ENCODE results near the gene PIGH. TPM values are rescaled to one million over a fixed set of nuclear protein-coding genes. Genes with fewer than 3 reads are reported as not detected.

Gene PIGH
- total RNA-seq, 1 donor from 2014 or later, result 24.1 TPM

DNA sequence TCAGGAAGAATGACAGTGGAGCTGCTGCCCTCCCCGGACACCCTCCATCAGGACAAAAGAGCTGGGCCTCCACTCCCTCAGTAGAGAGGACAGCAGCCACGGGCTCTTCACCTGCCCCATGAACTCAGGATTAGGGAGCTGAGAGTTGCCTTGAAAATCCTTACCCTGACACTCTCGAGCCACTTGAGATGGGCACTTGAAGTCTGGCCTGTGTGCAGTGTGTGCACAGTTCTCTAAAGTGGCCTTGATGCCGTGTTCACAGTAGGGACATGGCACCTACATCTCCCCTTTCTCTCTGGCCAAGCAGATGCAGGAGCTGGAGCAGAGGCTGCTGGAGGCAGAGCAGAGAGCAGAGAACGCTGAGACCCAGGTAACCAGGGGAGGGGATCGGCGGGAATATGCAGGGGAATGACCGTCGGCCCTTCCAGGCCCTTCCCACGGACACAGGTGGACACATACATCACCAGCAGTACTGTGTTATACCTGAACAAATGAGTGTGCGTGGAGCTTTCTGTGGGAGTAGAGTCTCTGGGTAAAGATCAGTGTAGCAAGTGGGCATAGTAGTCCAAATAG, 44.5 kb downstream of the PIGH start:
- intact Hi-C loops (cut with DNase I), result no loop called here
- no peak for DNase-seq (ENCODE audit: extremely low spot score in 2 of 2)
- Histone ChIP-seq H3K4me3 (no peak overlapping the region), H3K27ac (no peak overlapping the region), H3K27me3 (no peaks in the 10 kb centered on the region), H3K36me3 (no peaks in the 10 kb centered on the region), H3K9me3 (no peaks in the 10 kb centered on the region), H3K4me1 (no peaks in the 10 kb centered on the region)
- no peak for TF ChIP-seq POLR2AphosphoS5 (IDR thresholded peaks at IDR 0.05; ENCODE audit: insufficient read depth in 1 of 2, low read depth in 1 of 2)
- TF ChIP-seq, protein P1, sequence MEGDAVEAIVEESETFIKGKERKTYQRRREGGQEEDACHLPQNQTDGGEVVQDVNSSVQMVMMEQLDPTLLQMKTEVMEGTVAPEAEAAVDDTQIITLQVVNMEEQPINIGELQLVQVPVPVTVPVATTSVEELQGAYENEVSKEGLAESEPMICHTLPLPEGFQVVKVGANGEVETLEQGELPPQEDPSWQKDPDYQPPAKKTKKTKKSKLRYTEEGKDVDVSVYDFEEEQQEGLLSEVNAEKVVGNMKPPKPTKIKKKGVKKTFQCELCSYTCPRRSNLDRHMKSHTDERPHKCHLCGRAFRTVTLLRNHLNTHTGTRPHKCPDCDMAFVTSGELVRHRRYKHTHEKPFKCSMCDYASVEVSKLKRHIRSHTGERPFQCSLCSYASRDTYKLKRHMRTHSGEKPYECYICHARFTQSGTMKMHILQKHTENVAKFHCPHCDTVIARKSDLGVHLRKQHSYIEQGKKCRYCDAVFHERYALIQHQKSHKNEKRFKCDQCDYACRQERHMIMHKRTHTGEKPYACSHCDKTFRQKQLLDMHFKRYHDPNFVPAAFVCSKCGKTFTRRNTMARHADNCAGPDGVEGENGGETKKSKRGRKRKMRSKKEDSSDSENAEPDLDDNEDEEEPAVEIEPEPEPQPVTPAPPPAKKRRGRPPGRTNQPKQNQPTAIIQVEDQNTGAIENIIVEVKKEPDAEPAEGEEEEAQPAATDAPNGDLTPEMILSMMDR (IDR thresholded peaks at IDR 0.05), result no peak
- TF ChIP-seq POLR2A (IDR thresholded peaks at IDR 0.05), result no peak

GRCh38 chr14:67554341-67554740, 45.7 kb downstream of the PIGH start:
- intact Hi-C loops (cut with DNase I), result no loop called here
- Histone ChIP-seq H3K36me3 (no peaks in the 10 kb centered on the region), H3K9me3 (no peaks in the 10 kb centered on the region), H3K27me3 (no peaks in the 10 kb centered on the region), H3K4me3 (no peak overlapping the region), H3K4me1 (no peaks in the 10 kb centered on the region), H3K27ac (no peak overlapping the region)
- TF ChIP-seq POLR2AphosphoS5 (IDR thresholded peaks at IDR 0.05; ENCODE audit: insufficient read depth in 1 of 2, low read depth in 1 of 2) (no peak), POLR2A (IDR thresholded peaks at IDR 0.05) (no peak)
- TF ChIP-seq, protein P1 (IDR thresholded peaks at IDR 0.05), result no peak
- no peak for DNase-seq (ENCODE audit: extremely low spot score in 2 of 2)

GRCh38 chr14:67553547-67553946, 46.5 kb downstream of the PIGH start:
- H3K36me3 ChIP-seq, result no peaks in the 10 kb centered on the region
- DNase-seq (ENCODE audit: extremely low spot score in 2 of 2), result no peak
- H3K4me1 ChIP-seq, result no peaks in the 10 kb centered on the region
- no peak overlapping the region for H3K27ac ChIP-seq
- no peaks in the 10 kb centered on the region for H3K9me3 ChIP-seq
- intact Hi-C loops (cut with DNase I), result no loop called here
- no peaks in the 10 kb centered on the region for H3K27me3 ChIP-seq
- no peak for TF ChIP-seq POLR2A (IDR thresholded peaks at IDR 0.05)
- TF ChIP-seq, protein P1 (IDR thresholded peaks at IDR 0.05), result no peak
- TF ChIP-seq POLR2AphosphoS5 (IDR thresholded peaks at IDR 0.05; ENCODE audit: insufficient read depth in 1 of 2, low read depth in 1 of 2), result no peak
- no peak overlapping the region for H3K4me3 ChIP-seq

DNA sequence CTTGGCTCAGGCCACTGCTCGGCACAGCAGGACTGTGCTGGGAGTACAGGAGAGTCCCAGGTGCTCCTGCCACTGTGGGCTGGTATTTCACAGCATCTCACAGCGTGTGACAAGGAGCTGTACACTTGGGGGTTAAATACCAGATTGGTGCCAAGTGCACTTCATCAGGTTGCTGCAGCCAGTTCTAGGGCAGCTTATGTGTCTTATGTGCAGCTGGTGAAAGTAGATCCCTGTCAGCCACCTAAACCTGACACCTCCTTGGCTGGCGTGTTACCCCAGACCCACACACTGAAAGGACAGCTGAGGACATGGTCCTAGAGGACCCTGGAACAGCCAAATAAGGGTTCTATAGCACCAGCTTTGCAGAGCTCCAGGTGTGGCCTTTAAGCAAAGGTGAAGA, 48.1 kb downstream of the PIGH start:
- Histone ChIP-seq H3K4me3 (no peak overlapping the region), H3K4me1 (no peaks in the 10 kb centered on the region), H3K27ac (no peak overlapping the region), H3K27me3 (no peaks in the 10 kb centered on the region), H3K9me3 (no peaks in the 10 kb centered on the region), H3K36me3 (no peaks in the 10 kb centered on the region)
- no peak for DNase-seq (ENCODE audit: extremely low spot score in 2 of 2)
- TF ChIP-seq POLR2AphosphoS5 (IDR thresholded peaks at IDR 0.05; ENCODE audit: insufficient read depth in 1 of 2, low read depth in 1 of 2) (no peak), POLR2A (IDR thresholded peaks at IDR 0.05) (no peak)
- TF ChIP-seq, protein P1 (IDR thresholded peaks at IDR 0.05), result no peak
- intact Hi-C loops (cut with DNase I), result no loop called here

GRCh38 chr14:67551123-67551522, 48.9 kb downstream of the PIGH start:
- H3K4me1 ChIP-seq, result no peaks in the 10 kb centered on the region
- no peaks in the 10 kb centered on the region for H3K9me3 ChIP-seq
- no peaks in the 10 kb centered on the region for H3K27me3 ChIP-seq
- intact Hi-C loops (cut with DNase I), result no loop called here
- no peak overlapping the region for H3K4me3 ChIP-seq
- TF ChIP-seq POLR2AphosphoS5 (IDR thresholded peaks at IDR 0.05; ENCODE audit: insufficient read depth in 1 of 2, low read depth in 1 of 2) (no peak), POLR2A (IDR thresholded peaks at IDR 0.05) (no peak)
- TF ChIP-seq, protein P1 (IDR thresholded peaks at IDR 0.05), result no peak
- no peak for DNase-seq (ENCODE audit: extremely low spot score in 2 of 2)
- H3K27ac ChIP-seq, result no peak overlapping the region
- no peaks in the 10 kb centered on the region for H3K36me3 ChIP-seq
